ENCODE results near the gene PDGFRB. TPM values are rescaled to one million over a fixed set of nuclear protein-coding genes. Genes with fewer than 3 reads are reported as not detected.

The PDGFRB gene
- total and polyA plus RNA-seq, 7 donors: 14.6 to 56.0 (median 34.0) TPM

DNA sequence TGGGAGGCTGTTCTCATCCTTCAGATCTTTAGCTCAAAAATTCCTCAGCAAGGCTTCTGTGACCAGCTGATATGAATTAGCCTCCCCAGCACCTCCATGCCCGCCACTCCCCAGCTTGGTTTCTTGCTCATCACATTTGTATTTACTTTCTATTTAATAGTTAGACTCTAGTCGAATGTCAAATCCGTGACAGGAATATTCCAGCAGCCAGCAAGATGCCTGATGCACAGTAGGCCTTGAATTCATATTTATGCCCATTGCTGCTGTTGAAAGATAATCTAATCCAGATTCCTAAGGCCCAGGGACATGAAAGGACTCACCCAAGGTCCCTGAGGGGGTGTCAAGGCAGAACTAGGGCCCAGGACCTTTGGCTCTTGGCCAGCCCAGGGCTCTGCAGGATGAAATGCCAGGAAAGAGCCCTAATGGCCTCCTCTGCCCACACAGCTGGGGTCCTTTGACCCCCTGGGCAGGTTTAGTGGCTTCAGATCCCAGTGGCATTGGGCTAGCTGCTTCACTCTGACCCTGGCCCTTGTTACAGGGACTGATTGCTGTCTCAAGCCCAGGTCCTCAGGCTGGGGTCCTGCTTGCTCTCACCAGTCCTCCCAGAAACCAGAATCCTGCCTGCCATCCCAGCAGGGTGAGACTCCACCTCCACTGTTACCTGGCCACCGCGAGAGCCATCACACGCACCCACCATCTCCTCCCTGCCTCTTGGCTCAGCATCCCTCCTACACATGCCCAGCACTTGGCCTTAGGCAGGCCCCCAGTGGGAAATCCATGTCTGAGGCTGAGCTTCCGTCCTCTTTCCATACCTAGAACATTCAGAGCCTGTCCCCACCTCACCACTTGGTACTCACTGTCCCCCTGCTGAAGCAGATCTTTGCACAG lies 76.6 kb downstream of the PDGFRB start:
- no peaks in the 10 kb centered on the region for H3K27me3 ChIP-seq (ENCODE audit: insufficient read depth in 3 of 3, low read length in 2 of 3)
- no peak overlapping the region for H3K27ac ChIP-seq
- no peaks in the 10 kb centered on the region for H3K36me3 ChIP-seq (ENCODE audit: insufficient read depth in 1 of 2, low read depth in 1 of 2)
- 91 to 94% (median 92%) methylated on average over 7 of the region's 7 CpGs for WGBS, 3 donors
- H3K9me3 ChIP-seq: no peaks in the 10 kb centered on the region
- no peak overlapping the region for H3K4me3 ChIP-seq
- TF ChIP-seq, protein P1, sequence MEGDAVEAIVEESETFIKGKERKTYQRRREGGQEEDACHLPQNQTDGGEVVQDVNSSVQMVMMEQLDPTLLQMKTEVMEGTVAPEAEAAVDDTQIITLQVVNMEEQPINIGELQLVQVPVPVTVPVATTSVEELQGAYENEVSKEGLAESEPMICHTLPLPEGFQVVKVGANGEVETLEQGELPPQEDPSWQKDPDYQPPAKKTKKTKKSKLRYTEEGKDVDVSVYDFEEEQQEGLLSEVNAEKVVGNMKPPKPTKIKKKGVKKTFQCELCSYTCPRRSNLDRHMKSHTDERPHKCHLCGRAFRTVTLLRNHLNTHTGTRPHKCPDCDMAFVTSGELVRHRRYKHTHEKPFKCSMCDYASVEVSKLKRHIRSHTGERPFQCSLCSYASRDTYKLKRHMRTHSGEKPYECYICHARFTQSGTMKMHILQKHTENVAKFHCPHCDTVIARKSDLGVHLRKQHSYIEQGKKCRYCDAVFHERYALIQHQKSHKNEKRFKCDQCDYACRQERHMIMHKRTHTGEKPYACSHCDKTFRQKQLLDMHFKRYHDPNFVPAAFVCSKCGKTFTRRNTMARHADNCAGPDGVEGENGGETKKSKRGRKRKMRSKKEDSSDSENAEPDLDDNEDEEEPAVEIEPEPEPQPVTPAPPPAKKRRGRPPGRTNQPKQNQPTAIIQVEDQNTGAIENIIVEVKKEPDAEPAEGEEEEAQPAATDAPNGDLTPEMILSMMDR (IDR thresholded peaks at IDR 0.05): no peak
- peak in 1 of 2 donors; percentile 45 for DNase-seq
- H3K4me1 ChIP-seq: no peaks in the 10 kb centered on the region
- no peak for ATAC-seq
- intact Hi-C loops (cut with DNase I): no loop called here

DNA sequence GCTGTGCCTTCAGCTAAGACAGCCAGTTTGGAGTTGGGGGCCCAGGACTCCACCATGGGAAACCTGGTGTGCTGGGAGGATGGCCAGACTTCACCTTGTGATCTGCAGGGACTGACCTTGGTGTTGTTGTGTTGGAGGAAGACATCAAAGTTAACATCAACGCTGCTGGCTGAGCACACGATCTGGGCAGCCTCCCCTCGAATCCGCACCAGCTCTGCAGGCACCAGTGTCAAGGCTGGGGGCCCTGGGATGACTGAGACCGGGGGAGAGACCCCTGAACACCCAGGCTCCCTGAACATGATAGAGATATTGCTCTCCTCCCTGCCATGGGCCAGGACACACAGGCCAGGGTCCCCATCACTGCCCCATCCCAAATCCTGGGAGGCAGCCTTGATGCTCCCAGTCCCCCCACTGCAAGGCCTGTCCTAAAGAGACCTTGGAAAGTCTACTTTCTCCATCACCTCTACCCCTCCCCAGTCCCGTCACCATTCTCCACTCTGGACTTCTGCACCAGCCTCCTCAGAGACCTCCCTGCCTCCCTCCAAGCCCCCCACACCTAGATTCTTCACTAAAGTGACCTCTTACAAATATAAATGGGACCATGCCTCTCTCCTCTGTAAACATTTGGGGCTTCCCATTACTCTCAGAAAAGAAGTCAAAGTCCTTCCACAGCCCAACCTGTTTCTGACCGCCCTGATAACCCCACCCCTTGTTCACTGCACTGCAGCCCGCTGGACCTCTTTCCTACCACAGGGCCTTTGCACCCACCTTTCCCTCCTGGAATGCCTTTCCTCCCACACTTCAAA lies 77.4 kb downstream of the PDGFRB start:
- 89 to 97% (median 92%) methylated on average over 8 of the region's 8 CpGs for WGBS, 3 donors
- no peaks in the 10 kb centered on the region for H3K36me3 ChIP-seq (ENCODE audit: insufficient read depth in 1 of 2, low read depth in 1 of 2)
- H3K4me1 ChIP-seq: no peaks in the 10 kb centered on the region

DNA sequence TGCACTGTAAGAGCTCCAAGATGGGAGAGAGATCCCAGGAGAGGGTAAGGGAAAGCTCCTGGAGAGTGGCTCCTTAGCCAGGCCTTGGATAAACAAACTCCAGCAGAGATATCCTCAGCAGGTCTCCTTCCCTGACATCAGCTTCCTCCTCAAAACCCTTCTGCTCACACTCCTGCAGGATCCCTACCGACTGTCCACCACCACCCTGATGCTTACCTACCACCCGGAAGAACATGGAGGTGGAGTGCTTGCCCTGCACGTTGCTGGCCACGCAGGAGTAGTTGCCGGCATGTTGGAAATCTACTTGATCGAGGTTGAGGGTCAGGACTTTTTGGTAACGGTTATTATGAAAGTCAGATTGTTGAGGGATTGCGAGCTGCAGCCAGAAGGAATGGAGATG lies 78.6 kb downstream of the PDGFRB start:
- intact Hi-C loops (cut with DNase I): no loop called here
- ATAC-seq (no peak), DNase-seq (no peak)
- H3K9me3 ChIP-seq: no peaks in the 10 kb centered on the region
- H3K4me1 ChIP-seq: no peaks in the 10 kb centered on the region
- H3K27ac ChIP-seq: no peak overlapping the region
- WGBS, 3 donors: 78 to 85% (median 79%) methylated on average over 8 of the region's 8 CpGs
- TF ChIP-seq, protein P1 (IDR thresholded peaks at IDR 0.05): no peak
- H3K4me3 ChIP-seq: no peak overlapping the region
- no peaks in the 10 kb centered on the region for H3K36me3 ChIP-seq (ENCODE audit: insufficient read depth in 1 of 2, low read depth in 1 of 2)
- H3K27me3 ChIP-seq (ENCODE audit: insufficient read depth in 3 of 3, low read length in 2 of 3): no peaks in the 10 kb centered on the region

More for the DNA sequence above, 77.4 kb downstream of the PDGFRB start:
- no peak overlapping the region for H3K27ac ChIP-seq
- peak in 1 of 2 donors; percentile 31 for DNase-seq
- no peak for ATAC-seq
- H3K9me3 ChIP-seq: no peaks in the 10 kb centered on the region
- intact Hi-C loops (cut with DNase I): no loop called here
- TF ChIP-seq, protein P1 (IDR thresholded peaks at IDR 0.05): no peak
- no peaks in the 10 kb centered on the region for H3K27me3 ChIP-seq (ENCODE audit: insufficient read depth in 3 of 3, low read length in 2 of 3)
- H3K4me3 ChIP-seq: no peak overlapping the region

DNA sequence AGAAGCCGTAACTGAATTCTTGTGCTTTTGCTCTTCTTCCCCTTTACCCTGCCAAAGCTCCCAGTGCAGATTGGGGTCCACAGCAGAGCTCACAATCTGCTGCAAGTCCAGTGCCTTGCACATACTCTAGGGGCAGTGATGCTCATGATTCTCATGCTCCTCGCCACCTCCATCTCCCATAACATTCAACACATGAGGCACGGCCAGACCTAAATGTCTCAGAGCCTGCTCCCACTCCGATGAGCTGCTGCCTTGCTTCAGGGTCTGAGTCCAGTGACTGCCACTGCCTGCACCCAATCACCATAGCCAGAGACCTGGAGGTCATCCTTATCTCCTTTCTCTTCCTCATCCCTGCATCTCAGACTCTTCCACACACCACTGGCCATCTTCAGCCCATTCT lies 79.8 kb downstream of the PDGFRB start:
- intact Hi-C loops (cut with DNase I): no loop called here
- Histone ChIP-seq H3K27ac (no peak overlapping the region), H3K4me1 (no peaks in the 10 kb centered on the region), H3K4me3 (no peak overlapping the region), H3K9me3 (no peaks in the 10 kb centered on the region), H3K27me3 (ENCODE audit: insufficient read depth in 3 of 3, low read length in 2 of 3) (no peaks in the 10 kb centered on the region), H3K36me3 (ENCODE audit: insufficient read depth in 1 of 2, low read depth in 1 of 2) (no peaks in the 10 kb centered on the region)
- TF ChIP-seq, protein P1 (IDR thresholded peaks at IDR 0.05): no peak
- 75 to 87% (median 83%) methylated on average over 4 of the region's 4 CpGs for WGBS, 3 donors
- ATAC-seq: no peak
- peak in 1 of 2 donors; percentile 32 for DNase-seq
